ENCODE results near the gene TRABD2B.

Gene TRABD2B

GRCh38 chr1:47978486-47978885, 18.7 kb downstream of the TRABD2B start:
- H3K27me3 ChIP-seq (ENCODE audit: low read depth) = no peaks in the 10 kb centered on the region
- no peaks in the 10 kb centered on the region for H3K4me1 ChIP-seq
- in situ Hi-C loops (cut with MboI; ENCODE audit: low sequenced_read_pairs) = no loop called here
- no peaks in the 10 kb centered on the region for H3K9me3 ChIP-seq
- no peaks in the 10 kb centered on the region for H3K36me3 ChIP-seq (replicated peaks)
- no peak for DNase-seq (ENCODE audit: low spot score in 2 of 2)
- no peak overlapping the region for H3K4me3 ChIP-seq

GRCh38 chr1:47976728-47977127, 20.5 kb downstream of the TRABD2B start:
- Histone ChIP-seq H3K4me3 (no peak overlapping the region), H3K9me3 (no peaks in the 10 kb centered on the region), H3K36me3 (replicated peaks) (no peaks in the 10 kb centered on the region), H3K4me1 (no peaks in the 10 kb centered on the region), H3K27me3 (ENCODE audit: low read depth) (no peaks in the 10 kb centered on the region)
- in situ Hi-C loops (cut with MboI; ENCODE audit: low sequenced_read_pairs) = no loop called here
- no peak for DNase-seq (ENCODE audit: low spot score in 2 of 2)

- no peak overlapping the region for H3K4me3 ChIP-seq
- no peaks in the 10 kb centered on the region for H3K4me1 ChIP-seq
- no peaks in the 10 kb centered on the region for H3K27me3 ChIP-seq (ENCODE audit: low read depth)
- no peaks in the 10 kb centered on the region for H3K36me3 ChIP-seq (replicated peaks)
- no peak for DNase-seq (ENCODE audit: low spot score in 2 of 2)
- H3K9me3 ChIP-seq = no peaks in the 10 kb centered on the region
- in situ Hi-C loops (cut with MboI; ENCODE audit: low sequenced_read_pairs) = no loop called here
These were observed 20.9 kb downstream of the TRABD2B start for GRCh38 chr1:47976267-47976666.

GRCh38 chr1:47975302-47975921, 21.8 kb downstream of the TRABD2B start:
- H3K4me3 ChIP-seq = no peak overlapping the region
- H3K27me3 ChIP-seq (ENCODE audit: low read depth) = no peaks in the 10 kb centered on the region
- DNase-seq (ENCODE audit: low spot score in 2 of 2) = no peak
- in situ Hi-C loops (cut with MboI; ENCODE audit: low sequenced_read_pairs) = no loop called here
- no peaks in the 10 kb centered on the region for H3K4me1 ChIP-seq
- no peaks in the 10 kb centered on the region for H3K9me3 ChIP-seq
- H3K36me3 ChIP-seq (replicated peaks) = no peaks in the 10 kb centered on the region

- Histone ChIP-seq H3K27me3 (ENCODE audit: low read depth) (no peaks in the 10 kb centered on the region), H3K4me3 (no peak overlapping the region), H3K36me3 (replicated peaks) (no peaks in the 10 kb centered on the region), H3K4me1 (no peaks in the 10 kb centered on the region), H3K9me3 (no peaks in the 10 kb centered on the region)
- in situ Hi-C loops (cut with MboI; ENCODE audit: low sequenced_read_pairs) = no loop called here
- peak in 1 of 2 experiments; percentile 21 for DNase-seq (ENCODE audit: low spot score in 2 of 2)
These were observed 24.2 kb downstream of the TRABD2B start for GRCh38 chr1:47972864-47973432.

- H3K9me3 ChIP-seq = no peaks in the 10 kb centered on the region
- no peak overlapping the region for H3K4me3 ChIP-seq
- no peaks in the 10 kb centered on the region for H3K4me1 ChIP-seq
- in situ Hi-C loops (cut with MboI; ENCODE audit: low sequenced_read_pairs) = no loop called here
- no peak for DNase-seq (ENCODE audit: low spot score in 2 of 2)
- H3K36me3 ChIP-seq (replicated peaks) = no peaks in the 10 kb centered on the region
- H3K27me3 ChIP-seq (ENCODE audit: low read depth) = no peaks in the 10 kb centered on the region
These were observed 25.6 kb downstream of the TRABD2B start for GRCh38 chr1:47971385-47972160.

GRCh38 chr1:47970882-47971281, 26.3 kb downstream of the TRABD2B start:
- no peak overlapping the region for H3K4me3 ChIP-seq
- in situ Hi-C loops (cut with MboI; ENCODE audit: low sequenced_read_pairs) = no loop called here
- no peaks in the 10 kb centered on the region for H3K27me3 ChIP-seq (ENCODE audit: low read depth)
- no peak for DNase-seq (ENCODE audit: low spot score in 2 of 2)
- no peaks in the 10 kb centered on the region for H3K9me3 ChIP-seq
- H3K36me3 ChIP-seq (replicated peaks) = no peaks in the 10 kb centered on the region
- H3K4me1 ChIP-seq = no peaks in the 10 kb centered on the region

GRCh38 chr1:47969478-47969877, 27.7 kb downstream of the TRABD2B start:
- no peak for DNase-seq (ENCODE audit: low spot score in 2 of 2)
- Histone ChIP-seq H3K36me3 (replicated peaks) (no peaks in the 10 kb centered on the region), H3K4me3 (no peak overlapping the region), H3K4me1 (no peaks in the 10 kb centered on the region), H3K9me3 (no peaks in the 10 kb centered on the region), H3K27me3 (ENCODE audit: low read depth) (no peaks in the 10 kb centered on the region)
- in situ Hi-C loops (cut with MboI; ENCODE audit: low sequenced_read_pairs) = no loop called here

- H3K27me3 ChIP-seq (ENCODE audit: low read depth) = no peaks in the 10 kb centered on the region
- no peaks in the 10 kb centered on the region for H3K9me3 ChIP-seq
- no peak for DNase-seq (ENCODE audit: low spot score in 2 of 2)
- in situ Hi-C loops (cut with MboI; ENCODE audit: low sequenced_read_pairs) = no loop called here
- H3K4me1 ChIP-seq = no peaks in the 10 kb centered on the region
- H3K36me3 ChIP-seq (replicated peaks) = no peaks in the 10 kb centered on the region
- H3K4me3 ChIP-seq = no peak overlapping the region
These were observed 28.7 kb downstream of the TRABD2B start for GRCh38 chr1:47968556-47968888.

- H3K9me3 ChIP-seq = no peaks in the 10 kb centered on the region
- H3K36me3 ChIP-seq (replicated peaks) = no peaks in the 10 kb centered on the region
- no peak for DNase-seq (ENCODE audit: low spot score in 2 of 2)
- in situ Hi-C loops (cut with MboI; ENCODE audit: low sequenced_read_pairs) = no loop called here
- H3K4me1 ChIP-seq = no peaks in the 10 kb centered on the region
- H3K4me3 ChIP-seq = no peak overlapping the region
- H3K27me3 ChIP-seq (ENCODE audit: low read depth) = no peaks in the 10 kb centered on the region
These were observed 29.2 kb downstream of the TRABD2B start for GRCh38 chr1:47967864-47968555.

GRCh38 chr1:47965816-47966215, 31.4 kb downstream of the TRABD2B start:
- in situ Hi-C loops (cut with MboI; ENCODE audit: low sequenced_read_pairs) = no loop called here
- no peaks in the 10 kb centered on the region for H3K36me3 ChIP-seq (replicated peaks)
- H3K4me1 ChIP-seq = no peaks in the 10 kb centered on the region
- no peak for DNase-seq (ENCODE audit: low spot score in 2 of 2)
- no peaks in the 10 kb centered on the region for H3K9me3 ChIP-seq
- H3K27me3 ChIP-seq (ENCODE audit: low read depth) = no peaks in the 10 kb centered on the region
- H3K4me3 ChIP-seq = no peak overlapping the region

- Histone ChIP-seq H3K4me1 (no peaks in the 10 kb centered on the region), H3K9me3 (no peaks in the 10 kb centered on the region), H3K4me3 (no peak overlapping the region), H3K27me3 (ENCODE audit: low read depth) (no peaks in the 10 kb centered on the region), H3K36me3 (replicated peaks) (no peaks in the 10 kb centered on the region)
- in situ Hi-C loops (cut with MboI; ENCODE audit: low sequenced_read_pairs) = no loop called here
- DNase-seq (ENCODE audit: low spot score in 2 of 2) = no peak
These were observed 32.5 kb downstream of the TRABD2B start for GRCh38 chr1:47964636-47965035.

GRCh38 chr1:47963568-47964358, 33.4 kb downstream of the TRABD2B start:
- no peak for DNase-seq (ENCODE audit: low spot score in 2 of 2)
- in situ Hi-C loops (cut with MboI; ENCODE audit: low sequenced_read_pairs) = no loop called here
- H3K27me3 ChIP-seq (ENCODE audit: low read depth) = no peaks in the 10 kb centered on the region
- no peaks in the 10 kb centered on the region for H3K36me3 ChIP-seq (replicated peaks)
- no peak overlapping the region for H3K4me3 ChIP-seq
- no peaks in the 10 kb centered on the region for H3K4me1 ChIP-seq
- H3K9me3 ChIP-seq = no peaks in the 10 kb centered on the region

Data from HAP-1 (cell line).